Activated T-helper 1 cell treated with Interleukin-2 at 50 U/mL for 16 hours (primary cell): ENCODE measurements around the gene TXNDC17.
A peak's percentile ranks its signal among the peaks of the same experiment; 100 is the strongest.
"Not testable (repeated sequence)": the region's sequence is repeated elsewhere in the genome, so short reads cannot be mapped to it uniquely, and the experiment has no call there.

Experiments used
- DNase-seq: peaks from one replicate; pipeline ENCODE4 v3.0.0-alpha.2; 2020; ENCODE audit warnings: low read depth

The TXNDC17 gene

DNA sequence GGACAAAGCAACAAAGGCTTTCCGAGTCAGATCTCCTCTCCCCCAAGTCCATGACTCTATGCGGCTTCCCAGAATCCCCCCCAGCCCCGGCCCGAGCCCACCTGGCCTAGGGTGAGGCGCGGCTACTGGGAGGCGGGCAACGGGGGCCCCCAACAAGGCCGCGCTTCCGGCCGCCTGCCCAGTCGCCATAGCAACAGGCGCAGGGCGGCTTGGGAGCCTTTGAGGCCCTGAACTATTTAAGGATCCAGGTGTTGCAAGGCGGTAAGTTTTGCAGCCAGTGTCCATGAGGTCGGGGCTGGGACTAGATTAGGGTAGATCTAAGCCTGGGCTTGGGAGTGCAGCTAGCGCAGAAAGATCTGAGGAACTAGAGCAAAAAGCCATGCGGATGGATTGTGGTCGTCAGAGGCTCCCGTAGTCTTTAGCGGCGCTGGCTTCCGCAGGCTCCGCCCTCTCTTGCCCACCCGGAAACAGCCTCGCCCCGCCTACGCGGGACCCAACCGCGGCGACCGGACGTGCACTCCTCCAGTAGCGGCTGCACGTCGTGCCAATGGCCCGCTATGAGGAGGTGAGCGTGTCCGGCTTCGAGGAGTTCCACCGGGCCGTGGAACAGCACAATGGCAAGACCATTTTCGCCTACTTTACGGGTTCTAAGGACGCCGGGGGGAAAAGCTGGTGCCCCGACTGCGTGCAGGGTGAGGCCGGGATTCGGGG, at the start of gene TXNDC17, which contains the start of gene KIAA0753:
TSS of gene TXNDC17 (plus strand) at position 525 of the 711 bp plus-strand sequence. CDS start at position 548, 23 bp downstream.
TSS of gene KIAA0753 (minus strand) at position 176 of the 711 bp plus-strand sequence. CDS start 5,608 bp downstream, outside the sequence.
- peak; percentile 88 for DNase-seq

DNA sequence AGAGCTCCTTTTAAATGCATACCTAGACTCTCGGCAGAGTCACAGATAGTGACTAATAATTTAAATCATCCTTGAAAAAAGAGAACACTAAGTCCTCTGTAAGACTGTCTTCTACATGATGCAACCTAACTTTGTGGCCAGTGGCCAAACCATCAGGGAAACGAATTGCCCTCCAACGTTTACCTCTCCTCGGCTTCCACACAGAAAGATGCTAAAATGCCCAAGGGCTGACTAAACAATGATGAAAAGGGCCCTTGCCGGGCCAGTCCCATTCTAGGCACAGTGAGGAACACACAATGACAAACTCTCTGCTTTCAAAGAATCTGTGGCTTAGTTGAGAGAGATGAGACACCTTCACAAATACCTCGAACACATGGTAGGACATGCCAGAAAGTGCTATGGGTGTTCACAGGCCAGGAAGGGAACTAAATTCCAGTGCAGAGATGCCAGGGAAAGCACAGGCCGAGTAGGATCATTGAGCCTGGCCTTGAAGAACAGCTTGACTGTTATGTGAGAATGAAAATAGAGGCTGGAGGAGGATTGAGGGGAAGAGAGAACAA, 49.2 kb upstream of the TXNDC17 start:
- no peak for DNase-seq

DNA sequence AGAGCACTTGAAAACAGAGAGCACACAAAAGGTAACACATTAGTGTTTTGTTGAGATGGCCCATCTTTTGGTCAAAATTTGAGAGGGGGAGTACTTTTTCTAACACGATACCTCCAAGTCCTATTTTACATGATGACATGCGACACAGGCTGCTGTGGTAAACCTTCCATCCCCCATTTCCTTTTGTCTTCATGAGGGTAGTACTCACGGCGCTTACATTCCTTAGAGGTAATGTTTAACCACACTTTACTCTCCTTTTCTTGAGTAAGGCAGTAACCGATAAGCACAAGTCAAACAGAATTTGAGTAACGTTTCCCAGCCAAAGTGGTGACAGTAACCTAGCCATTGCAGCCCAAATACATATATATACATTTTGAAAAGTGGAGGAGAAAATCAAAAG, 48.7 kb upstream of the TXNDC17 start:
- no peak for DNase-seq

GRCh38 chr17:6593371-6593770, 47.5 kb upstream of the TXNDC17 start:
- not testable (repeated sequence) for DNase-seq

GRCh38 chr17:6596081-6596480, 44.8 kb upstream of the TXNDC17 start:
- no peak for DNase-seq

DNA sequence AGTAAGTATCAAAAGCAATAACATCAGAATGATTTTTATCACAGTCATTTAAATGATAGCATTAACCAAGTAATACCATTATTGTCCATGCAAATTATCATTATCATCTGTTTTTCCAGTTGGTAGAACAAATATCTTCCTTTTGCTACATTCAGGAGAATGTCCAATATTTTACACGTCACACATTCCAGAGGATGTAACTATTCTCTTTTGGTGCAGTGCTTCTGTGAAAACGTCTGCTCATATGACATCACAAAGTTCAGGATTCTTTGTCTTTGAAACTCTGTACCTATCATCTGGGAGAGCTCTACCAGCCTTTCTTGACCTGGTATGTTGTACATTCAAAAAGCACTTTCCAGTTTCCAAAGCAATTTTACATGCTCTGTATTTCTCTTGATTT, 44.3 kb upstream of the TXNDC17 start:
- no peak for DNase-seq

- DNase-seq: no peak
These were observed 43.9 kb upstream of the TXNDC17 start for GRCh38 chr17:6596941-6597340.

- no peak for DNase-seq
These were observed 43.1 kb upstream of the TXNDC17 start for GRCh38 chr17:6597727-6598126.

GRCh38 chr17:6599364-6599763, 41.5 kb upstream of the TXNDC17 start:
- DNase-seq: no peak

DNA sequence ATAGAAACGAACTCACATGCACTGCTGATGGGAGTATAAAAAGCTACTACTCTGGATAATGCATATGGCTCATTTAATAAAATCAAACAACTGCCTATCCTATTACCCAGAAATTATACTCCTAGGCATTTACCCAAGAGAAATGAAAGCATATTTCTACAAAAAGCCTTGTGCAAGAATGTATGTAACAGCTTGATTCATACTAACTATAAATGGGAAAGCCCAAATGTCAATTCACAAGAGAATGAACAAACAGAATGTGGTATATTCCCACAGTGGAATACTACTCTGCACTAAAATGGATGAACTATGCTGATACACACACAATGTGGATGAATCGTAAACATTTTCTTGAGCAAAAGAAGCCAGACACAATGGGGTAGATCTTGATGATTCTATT, 38.7 kb upstream of the TXNDC17 start:
- DNase-seq: no peak

DNA sequence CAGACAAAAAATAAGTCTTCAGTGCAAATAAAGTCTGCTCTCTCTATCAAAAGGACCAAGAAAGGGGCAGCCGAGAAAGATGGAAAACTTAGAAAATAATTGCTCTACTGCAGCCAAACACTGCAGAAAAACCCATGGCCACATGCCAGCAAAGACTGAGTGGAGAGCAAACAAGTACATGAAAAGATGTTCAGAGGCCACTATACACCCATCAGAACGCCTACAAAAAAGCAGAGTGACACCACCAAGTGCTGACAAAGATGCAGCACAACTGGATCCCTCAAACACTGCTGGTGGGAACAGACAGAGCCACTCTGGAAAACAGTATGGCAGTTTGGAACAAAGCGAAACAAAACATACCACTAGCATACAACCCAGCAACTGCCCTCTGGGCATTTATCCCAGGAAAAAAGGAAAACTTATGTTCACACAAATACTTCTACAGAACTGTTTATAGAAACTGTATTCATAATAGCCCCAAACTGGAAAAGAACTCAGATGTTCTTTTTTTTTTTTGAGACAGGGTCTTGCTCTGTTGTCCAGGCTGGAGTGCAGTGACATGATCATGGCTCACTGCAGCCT, 37.0 kb upstream of the TXNDC17 start:
- DNase-seq: no peak

GRCh38 chr17:6605142-6605541, 35.7 kb upstream of the TXNDC17 start:
- no peak for DNase-seq

- DNase-seq: no peak
These were observed 32.5 kb upstream of the TXNDC17 start for GRCh38 chr17:6608321-6608720.

DNA sequence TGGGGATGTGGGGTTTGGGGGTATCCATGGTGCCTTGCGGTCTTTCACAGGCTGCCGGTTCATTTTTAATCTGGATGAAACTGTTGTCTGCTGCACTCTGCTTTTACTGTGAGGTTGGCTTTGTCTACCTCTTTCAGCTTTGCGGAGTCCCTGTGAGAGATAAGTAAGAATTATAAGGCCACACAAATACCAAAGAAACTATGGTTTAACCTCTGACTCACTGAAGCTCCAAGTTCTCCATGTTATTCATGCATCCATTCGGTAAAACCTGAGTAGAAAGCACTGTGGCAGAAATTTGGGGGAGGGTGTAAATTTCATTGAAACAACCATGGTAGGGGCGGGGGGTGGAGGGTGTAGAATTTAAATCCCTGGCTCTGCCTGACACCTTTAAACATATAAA, 30.8 kb upstream of the TXNDC17 start:
- DNase-seq: no peak

- no peak for DNase-seq
These were observed 29.6 kb upstream of the TXNDC17 start for GRCh38 chr17:6611231-6611630.

GRCh38 chr17:6623941-6624340, 16.9 kb upstream of the TXNDC17 start:
- no peak for DNase-seq

DNA sequence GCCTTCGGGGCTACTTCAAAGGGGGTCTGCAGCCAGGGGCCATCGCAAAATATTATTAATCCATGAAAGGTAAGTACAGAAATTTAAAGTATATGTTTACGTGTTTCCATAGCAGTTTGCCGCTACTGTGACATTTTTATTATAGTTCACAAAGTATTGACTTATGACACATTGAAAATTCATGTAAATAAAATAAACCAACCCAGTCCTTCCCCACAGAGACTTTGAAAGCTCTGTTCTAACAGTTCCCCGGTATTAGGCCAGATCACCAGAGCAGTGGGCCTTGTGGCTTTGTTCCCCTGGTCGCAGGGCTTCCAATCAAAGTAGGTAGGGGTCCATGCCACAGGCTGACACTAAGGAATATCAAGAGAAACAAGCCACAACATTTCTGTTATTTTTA, 14.2 kb upstream of the TXNDC17 start:
- no peak for DNase-seq

DNA sequence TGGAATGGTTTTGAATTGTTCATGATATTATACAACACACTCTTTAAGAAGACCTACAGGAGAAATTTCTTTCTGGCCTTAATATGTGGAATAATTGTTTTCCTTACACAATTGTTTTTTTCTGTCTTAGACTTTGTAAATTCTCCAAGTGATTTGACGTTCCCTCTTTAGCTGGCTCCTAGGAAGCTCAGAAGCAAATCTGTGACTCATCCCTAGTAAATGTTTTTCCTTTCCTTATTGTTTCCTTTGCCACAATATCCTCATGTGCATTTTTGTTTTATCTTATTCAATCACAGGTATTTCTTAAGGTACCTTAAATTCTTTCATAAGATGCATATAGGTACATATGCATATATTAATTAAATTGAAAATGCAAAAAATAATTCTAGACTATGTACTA, 13.8 kb upstream of the TXNDC17 start:
- DNase-seq: no peak

DNA sequence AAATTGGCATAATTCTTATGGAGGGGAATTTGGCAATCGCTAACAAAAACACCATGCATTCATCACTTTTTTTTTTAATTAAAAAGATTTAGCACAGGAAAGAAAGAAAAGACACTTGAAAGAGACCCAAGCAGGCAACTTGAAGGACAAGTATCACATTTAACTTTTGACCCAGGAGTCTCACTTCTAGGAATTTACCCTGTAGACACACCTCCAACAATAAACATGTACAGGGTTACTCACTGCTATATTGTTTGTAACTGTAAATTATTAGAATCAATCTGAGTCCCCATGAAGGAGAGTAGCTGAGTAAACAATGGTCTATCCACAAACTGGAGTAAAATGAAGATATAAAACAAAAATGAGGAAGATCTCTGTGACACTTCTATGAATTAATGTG, 10.5 kb upstream of the TXNDC17 start:
- DNase-seq: no peak

DNA sequence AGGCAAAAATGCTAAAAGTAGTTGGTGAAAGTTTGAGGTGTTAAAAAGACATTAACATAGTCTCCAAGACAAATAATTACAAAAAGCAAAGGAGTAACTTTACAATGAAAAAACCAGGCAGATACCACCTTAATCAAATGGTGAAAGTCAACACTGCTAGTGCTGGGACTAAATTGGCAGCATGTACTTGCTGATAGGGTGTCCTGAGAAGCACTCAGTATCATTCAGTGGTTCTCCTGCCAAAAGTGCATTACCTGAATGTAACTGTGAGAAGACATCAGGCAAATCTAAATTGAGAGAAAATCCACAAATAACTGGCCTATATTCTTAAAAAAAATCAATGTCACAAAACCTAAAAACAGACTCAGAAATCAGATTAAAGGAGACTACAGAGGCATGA, 8.3 kb upstream of the TXNDC17 start:
- DNase-seq: no peak

DNA sequence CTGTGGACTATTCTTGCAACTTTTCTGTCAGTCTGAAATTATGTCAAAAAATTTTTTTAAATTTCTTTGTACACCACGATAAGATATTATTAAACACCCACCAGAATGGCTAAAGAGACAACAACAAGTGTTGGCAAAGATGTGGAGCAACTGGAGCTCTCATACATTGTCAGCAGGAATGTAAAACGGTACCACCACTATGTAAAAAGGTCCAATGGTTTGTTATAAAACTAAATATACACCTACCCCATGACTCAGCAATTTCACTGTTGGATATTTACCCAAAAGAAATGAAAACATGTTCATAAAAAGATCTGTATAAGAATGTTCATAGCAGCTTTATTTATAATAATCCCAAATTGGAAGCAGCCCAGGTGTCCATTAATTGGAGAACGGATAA, 7.6 kb upstream of the TXNDC17 start:
- DNase-seq: no peak

DNA sequence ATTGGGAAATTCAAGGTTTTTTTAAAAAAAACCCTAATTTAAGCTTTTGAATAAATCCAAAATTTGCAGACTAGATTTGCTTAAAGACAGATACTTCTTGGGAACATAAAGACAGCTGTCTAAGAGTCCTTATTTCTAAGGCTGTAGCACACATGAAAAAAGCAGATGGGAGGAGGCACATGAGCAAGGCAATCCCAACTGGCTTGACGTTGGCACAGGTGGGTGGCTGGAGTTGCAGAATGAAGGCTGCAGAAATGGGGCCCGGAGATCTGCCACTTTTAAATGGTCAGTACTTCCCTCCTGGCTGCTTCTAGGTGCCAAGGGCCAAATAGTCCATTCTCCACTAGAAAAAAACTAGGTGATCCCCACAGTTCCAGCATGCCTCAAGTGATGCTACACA, 4.8 kb upstream of the TXNDC17 start:
- no peak for DNase-seq

GRCh38 chr17:6636616-6637457, 4.0 kb upstream of the TXNDC17 start:
- no peak for DNase-seq
